GM21825 (cell line): Measurements from ENCODE around the gene ZDHHC5.
A peak's percentile ranks its signal among the peaks of the same experiment; 100 is the strongest.
"Not testable (repeated sequence)": the region's sequence is repeated elsewhere in the genome, so short reads cannot be mapped to it uniquely, and the experiment has no call there.

Source experiments
- ATAC-seq: cut with Tn5 transposase; IDR thresholded peaks from one replicate; pipeline ENCODE4 v1.9.1; 2021; ENCODE audit warnings: mild to moderate bottlenecking, moderate library complexity; ENCODE audit not compliant: unreplicated experiment

The ZDHHC5 gene

DNA sequence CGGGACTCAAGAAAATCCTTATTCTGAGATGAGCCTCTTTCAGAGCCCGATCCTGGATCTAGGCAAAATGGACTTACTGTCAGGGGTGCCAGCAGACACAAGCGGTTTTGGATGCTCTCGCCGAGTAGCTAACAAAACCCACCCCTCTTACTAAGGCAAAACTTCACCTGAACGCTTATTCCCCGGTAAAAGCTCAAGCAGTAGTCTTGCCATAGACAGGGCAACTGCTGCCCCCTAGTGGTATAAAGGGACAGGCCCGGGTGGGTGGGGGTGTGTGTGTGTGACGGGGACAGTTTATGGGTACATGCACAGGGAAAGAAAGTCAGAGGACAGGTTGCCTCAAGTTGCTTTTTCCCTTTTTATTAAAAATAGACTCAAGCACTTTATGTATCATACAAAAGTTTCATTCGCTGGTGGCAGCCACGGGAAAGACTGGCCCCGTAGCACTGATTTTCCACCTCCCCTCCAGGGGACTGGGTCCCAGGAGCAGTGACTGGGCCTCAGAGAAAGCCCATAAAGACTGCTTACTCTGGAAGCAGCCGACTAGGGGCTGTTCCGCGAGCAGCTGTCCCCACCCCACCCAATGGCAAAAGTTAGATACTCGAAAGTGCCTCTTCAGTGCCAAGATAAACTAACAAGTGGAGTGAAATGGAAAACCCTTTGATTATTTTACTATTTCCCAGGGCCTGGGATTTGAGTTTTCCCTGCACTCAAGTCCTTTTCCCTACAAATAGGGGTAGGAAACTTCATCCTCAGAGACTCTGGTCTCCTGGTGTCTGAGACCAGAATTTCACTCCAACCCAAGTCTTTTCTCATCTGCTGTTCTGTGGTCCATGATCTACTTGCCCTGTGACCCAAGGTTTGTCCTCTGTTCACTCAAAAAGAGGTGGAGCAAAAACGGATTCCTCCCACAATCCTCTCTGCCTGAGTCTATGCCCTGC lies 22.9 kb upstream of the ZDHHC5 start:
- peak; percentile 67 for ATAC-seq

GRCh38 chr11:57645689-57646085 lies 22.2 kb upstream of the ZDHHC5 start:
- ATAC-seq, result no peak

- no peak for ATAC-seq
These were observed 21.6 kb upstream of the ZDHHC5 start for GRCh38 chr11:57646194-57646798.

- no peak for ATAC-seq
These were observed 21.1 kb upstream of the ZDHHC5 start for GRCh38 chr11:57646799-57647303.

- no peak for ATAC-seq
These were observed 20.5 kb upstream of the ZDHHC5 start for GRCh38 chr11:57647372-57647771.

DNA sequence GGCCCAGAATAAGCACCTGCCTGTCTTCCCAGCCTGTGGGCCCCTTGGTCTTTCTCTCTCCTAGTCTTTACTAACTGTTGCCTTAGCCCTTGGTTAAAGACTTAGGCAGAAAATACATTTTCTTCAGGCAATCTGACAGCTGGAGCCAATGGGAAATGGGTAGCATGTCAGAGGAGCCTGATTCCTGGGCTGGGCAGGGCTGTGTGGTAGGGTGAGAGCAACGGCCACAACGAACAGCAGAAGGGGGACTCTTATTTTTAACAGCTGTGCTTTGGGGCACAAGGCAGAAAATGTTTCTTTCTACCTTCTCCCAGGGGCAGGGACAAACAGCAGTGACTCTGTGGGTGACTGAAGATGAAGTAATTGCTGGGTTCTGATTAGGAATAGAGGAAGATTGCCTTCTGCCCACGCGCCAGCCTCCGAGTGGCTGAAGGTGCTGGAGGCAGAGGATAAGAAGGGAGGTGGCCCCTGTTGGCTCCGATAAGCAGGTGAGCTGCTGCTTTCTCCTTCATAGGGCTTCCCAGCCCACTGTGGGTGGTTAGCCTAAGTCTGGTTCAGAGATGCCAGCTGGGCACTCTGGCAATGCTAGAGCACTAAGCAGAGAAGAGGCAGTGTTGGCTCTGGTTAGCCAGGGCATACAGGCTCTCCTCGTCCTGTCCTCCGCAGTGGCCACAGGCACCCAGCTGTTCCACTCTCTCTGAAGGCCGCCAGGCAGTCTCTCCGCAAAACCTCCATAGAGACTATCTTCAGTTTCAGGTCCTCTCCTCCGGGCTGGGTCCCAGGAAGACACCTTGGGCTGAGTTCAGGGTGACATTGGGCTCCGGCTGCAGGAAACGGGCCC lies 19.7 kb upstream of the ZDHHC5 start:
- ATAC-seq, result no peak

DNA sequence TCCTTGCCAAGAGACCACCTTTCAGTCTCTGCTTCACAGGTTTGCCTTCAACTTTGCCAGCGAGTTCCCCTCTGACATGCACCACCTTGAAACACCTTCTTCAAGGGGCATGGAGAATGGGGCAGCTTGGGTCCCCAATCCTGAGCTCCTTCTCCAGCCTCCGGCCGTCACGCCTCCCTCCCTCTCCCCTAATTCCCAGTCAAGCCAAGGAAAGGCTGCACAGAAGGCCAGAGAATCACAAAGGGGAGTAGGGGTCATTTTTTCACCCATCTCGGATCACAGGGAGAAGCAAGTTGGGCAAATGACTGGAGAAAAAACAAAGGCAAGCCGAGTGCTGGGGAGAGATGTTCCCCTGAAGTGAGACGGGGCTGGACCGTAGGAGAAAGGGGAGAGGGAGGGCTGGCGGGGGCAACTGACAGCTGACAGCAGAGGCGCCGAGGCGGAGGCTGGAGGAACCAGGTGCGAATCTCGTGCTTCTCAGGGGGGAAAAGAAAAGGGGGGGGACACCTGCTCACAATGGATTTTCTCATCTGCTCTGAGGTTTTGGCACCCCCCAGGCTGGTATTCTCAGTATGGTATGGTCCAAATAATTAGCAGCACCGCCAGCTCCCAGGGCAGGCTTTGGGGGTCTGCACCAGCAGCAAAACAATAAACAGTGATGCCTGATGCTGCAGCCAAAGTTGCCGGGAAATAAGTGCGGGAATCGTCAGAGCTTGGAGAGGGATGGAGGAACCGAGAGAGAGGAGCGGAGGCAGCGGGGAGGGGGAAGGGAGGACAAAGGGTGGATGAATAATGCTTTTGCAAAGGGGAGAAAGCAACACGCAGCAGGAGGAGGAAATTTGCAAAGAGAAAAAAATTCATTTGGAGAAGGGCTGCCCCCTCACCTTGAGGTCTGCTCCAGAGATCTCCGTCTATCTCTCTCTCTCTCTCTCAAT lies 18.8 kb upstream of the ZDHHC5 start:
- no peak for ATAC-seq

DNA sequence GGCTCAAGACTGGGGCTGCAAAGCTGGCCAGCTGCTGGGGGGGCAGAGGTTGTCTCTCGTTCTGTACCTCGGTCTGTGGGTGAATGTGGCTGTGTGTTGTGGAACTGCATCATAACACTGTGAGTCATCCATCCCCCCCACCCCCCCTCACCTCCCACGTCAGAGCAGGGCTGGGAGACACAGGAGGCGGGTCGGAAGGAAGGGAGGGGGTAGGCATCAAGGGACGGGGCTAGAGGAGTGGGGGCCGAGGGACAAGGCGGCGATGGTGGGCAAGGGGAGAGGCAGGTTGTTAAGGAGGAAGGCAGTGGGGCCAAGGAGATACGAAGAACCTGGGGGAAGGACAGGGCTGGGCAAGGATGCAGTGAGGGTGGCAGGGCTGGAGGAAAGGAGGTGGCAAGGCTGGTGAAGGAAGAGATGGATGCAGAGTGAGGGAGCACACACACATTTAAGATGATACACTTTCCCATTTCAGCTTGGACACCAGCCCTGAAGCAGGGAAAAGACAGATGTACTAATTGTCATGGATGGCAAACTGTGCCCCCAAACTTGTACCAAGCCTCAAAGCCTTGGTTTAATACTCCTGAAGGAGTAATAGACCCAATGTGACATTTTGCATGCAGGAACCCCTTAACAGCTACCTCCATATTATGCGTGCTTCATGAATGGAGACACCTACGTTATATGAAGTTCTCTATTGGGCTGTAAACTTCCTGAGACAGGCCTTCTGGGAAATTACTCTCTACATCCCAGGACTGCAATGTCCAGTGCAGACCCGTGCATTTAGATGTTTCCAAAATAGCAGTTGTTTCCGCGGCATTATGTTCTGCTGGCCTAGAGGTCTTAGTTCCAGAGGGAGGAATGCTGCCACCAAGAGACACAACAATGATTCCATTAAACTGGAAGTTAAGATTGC lies 17.8 kb upstream of the ZDHHC5 start, which contains the start of gene YPEL4:
Gene YPEL4 (minus strand): TSS at position 87 of the 913 bp plus-strand sequence. CDS start 2,805 bp downstream, outside the sequence.
- ATAC-seq, result no peak

DNA sequence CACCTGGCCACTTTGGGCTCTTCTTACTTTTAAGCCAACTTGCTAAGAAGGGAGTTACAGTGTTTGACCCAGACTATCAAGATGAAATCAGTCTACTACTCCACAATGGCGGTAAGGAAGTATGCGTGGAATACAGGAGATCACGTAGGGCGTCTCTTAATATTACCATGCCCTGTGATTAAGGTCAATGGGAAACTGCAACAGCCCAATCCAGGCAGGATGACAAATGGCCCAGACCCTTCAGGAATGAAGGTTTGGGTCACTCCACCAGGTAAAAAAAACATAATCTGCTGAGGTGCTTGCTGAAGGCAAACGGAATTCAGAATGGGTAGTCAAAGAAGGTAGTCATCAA lies 17.2 kb upstream of the ZDHHC5 start:
- ATAC-seq, result no peak

DNA sequence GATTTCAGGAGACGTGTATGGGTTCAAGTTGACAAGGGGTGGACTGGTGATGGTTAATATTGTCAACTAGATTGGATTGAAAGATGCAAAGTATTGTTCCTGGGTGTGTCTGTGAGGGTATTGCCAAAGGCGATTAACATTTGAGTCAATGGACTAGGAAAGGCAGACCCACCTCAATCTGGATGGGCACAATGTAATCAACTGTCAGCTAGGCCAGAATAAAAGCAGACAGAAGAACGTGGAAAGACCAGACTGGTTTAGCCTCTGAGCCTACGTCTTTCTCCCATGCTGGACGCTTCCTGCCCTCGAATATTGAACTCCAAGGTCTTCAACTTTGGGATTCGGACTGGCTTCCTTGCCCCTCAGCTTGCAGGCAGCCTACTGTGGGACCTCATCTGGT lies 16.5 kb upstream of the ZDHHC5 start:
- ATAC-seq, result no peak

GRCh38 chr11:57652230-57652629 lies 15.7 kb upstream of the ZDHHC5 start:
- ATAC-seq, result not testable (repeated sequence)

DNA sequence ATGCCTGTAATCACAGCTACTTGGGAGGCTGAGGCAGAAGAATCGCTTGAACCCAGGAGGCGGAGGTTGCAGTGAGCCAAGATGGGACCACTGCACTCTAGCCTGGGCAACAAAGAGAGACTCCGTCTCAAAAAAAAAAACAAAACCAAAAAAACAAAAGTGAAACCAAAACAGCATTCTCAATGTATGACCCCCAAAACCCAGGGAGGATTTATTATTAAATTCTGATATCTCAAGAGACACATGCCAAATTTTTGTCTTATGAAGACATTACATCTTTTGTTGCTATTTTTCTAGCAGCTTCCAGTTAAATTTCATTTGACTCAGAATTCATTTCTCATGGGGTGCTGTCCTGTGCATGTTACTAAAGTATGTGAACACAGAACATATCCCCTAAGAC lies 15.3 kb upstream of the ZDHHC5 start:
- no peak for ATAC-seq

- ATAC-seq, result no peak
These were observed 14.8 kb upstream of the ZDHHC5 start for GRCh38 chr11:57653163-57653562.

GRCh38 chr11:57656885-57657193 lies 11.1 kb upstream of the ZDHHC5 start:
- ATAC-seq, result no peak

DNA sequence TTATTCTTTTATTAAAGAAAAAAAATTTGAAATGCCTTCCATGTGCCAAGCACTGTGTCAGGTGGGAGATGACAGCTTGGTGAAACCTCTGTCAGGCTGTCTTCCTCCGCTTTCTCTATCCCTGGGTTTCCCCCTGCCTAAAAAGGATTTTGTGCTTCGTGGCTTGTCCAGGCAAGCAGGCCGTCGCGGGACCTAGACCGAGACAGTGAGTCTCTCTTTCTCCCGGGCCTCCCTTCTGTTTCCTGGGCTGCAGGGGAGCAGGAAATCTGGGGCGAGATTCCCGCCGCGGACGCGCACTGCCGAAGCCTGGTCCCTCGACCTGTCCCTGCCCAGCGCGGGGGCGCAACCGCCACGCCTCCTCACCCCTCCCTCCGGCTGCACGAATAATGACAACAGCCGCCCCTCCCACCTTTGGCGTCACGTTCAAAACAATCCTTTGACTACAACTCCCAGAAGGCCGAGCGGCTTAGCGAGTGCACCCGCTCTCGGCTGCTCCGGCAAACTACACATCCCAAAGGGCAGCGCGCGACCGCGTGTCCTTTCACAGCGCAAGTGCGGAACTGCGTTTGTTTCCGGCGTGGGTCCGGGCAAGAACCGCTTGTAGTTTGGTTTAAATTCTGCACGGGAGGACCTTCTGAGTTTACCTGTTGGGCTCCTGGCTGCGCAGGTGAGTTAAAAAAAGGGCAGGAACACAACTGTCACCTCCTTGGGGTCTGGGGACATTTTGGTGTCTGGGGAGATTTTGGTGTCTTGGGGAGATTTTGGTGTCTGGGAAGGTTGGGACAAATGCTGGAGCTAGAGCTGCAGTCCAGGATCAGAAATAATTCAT lies 10.5 kb upstream of the ZDHHC5 start, which contains the start of gene CLP1:
Gene CLP1 (plus strand): TSS at position 569 of the 829 bp plus-strand sequence. CDS start 1,715 bp downstream, outside the sequence.
- ATAC-seq, result peak; percentile 98

GRCh38 chr11:57658023-57658361 lies 9.9 kb upstream of the ZDHHC5 start:
- ATAC-seq, result no peak

DNA sequence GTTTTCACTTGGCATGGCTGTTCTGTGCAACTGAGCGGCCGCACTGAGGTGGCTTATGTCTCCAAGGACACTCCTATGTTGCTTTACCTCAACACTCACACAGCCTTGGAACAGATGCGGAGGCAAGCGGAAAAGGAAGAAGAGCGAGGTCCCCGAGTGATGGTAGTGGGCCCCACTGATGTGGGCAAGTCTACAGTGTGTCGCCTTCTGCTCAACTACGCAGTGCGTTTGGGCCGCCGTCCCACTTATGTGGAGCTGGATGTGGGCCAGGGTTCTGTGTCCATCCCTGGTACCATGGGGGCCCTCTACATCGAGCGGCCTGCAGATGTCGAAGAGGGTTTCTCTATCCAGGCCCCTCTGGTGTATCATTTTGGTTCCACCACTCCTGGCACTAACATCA lies 8.2 kb upstream of the ZDHHC5 start:
- ATAC-seq, result no peak

GRCh38 chr11:57662893-57663292 lies 5.0 kb upstream of the ZDHHC5 start:
- ATAC-seq, result no peak
